ENCODE data around the gene PCCA. TPM values are rescaled to one million over a fixed set of nuclear protein-coding genes. Genes with fewer than 3 reads are reported as not detected.

The PCCA gene
- total and polyA plus RNA-seq, 8 donors: 31.4 to 140 (median 77.0) TPM

- 30 to 82% (median 71%) methylated on average over 2 of the region's 2 CpGs for WGBS, 5 donors
- Histone ChIP-seq H3K9me3 (no peaks in the 10 kb centered on the region), H3K4me1 (peaks cover 0 to 23% (median 0%) of the 10 kb centered on the region in 4 donors), H3K27me3 (no peaks in the 10 kb centered on the region), H3K36me3 (peaks cover 0 to 39% (median 25%) of the 10 kb centered on the region in 4 donors), H3K27ac (no peak overlapping the region), H3K4me3 (no peak overlapping the region)
- intact Hi-C loops (cut with DNase I; ENCODE audit: low total_unique reads): no loop called here
- TF ChIP-seq CTCF (IDR thresholded peaks at IDR 0.05) (no peak), POLR2A (IDR thresholded peaks at IDR 0.05) (no peak), POLR2AphosphoS5 (IDR thresholded peaks at IDR 0.05) (no peak), EP300 (IDR thresholded peaks at IDR 0.05) (no peak)
- no peak for DNase-seq
Measured at GRCh38 chr13:100208626-100209025, 119.7 kb downstream of the PCCA start.

DNA sequence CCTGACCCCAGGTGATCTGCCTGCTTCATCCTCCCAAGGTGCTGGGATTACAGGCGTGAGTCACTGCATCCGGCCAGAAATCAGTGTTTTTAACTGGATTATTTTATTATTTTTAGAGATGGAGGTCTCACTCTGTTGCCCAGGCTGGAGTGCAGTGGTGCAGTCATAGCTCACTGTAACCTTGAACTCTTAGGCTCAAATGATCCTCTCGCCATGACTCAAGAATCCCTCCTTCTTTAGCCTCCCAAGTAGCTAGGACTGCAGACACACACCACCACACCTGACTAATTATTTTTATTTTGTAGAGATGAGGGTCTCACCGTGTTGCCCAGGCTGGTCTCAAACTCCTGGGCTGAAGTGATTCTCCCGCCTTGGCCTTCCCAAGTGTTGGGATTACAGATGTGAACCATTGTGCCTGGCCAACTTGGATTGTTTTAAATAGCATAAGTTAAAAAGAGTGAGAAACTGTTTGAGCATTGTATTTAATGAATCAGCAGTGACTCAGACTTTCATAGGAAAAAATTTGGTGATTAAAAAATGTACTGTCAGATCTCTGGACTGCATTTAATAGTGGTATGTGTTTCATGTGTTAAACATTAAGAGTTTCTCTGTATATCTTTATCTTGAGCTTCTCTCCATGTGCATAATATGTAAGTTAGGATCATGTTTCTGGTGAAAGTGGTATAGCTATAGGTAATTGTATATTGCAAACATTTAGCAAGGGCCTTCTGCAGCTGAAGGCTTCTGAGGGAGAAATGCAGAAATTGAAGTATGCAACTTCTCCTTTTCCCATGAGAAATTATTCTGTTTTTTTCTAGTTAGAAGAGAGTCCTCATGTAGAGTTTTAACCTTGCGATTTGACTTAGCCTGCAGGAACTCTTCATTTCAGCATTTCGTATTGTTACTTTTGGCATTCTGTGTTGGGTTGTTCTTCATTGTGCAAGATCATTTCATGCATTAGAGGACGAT is 121.2 kb downstream of the PCCA start:
- Histone ChIP-seq H3K9me3 (no peaks in the 10 kb centered on the region), H3K4me1 (peaks cover 0 to 17% (median 0%) of the 10 kb centered on the region in 4 donors), H3K36me3 (peaks cover 0 to 48% (median 31%) of the 10 kb centered on the region in 4 donors), H3K27me3 (no peaks in the 10 kb centered on the region), H3K4me3 (no peak overlapping the region), H3K27ac (no peak overlapping the region)
- no peak for DNase-seq
- 86 to 94% (median 88%) methylated on average over 8 of the region's 8 CpGs for WGBS, 5 donors
- no peak for TF ChIP-seq POLR2AphosphoS5 (IDR thresholded peaks at IDR 0.05)
- TF ChIP-seq POLR2A (IDR thresholded peaks at IDR 0.05): no peak
- TF ChIP-seq EP300 (IDR thresholded peaks at IDR 0.05): no peak
- TF ChIP-seq CTCF (IDR thresholded peaks at IDR 0.05): no peak
- intact Hi-C loops (cut with DNase I; ENCODE audit: low total_unique reads): no loop called here

DNA sequence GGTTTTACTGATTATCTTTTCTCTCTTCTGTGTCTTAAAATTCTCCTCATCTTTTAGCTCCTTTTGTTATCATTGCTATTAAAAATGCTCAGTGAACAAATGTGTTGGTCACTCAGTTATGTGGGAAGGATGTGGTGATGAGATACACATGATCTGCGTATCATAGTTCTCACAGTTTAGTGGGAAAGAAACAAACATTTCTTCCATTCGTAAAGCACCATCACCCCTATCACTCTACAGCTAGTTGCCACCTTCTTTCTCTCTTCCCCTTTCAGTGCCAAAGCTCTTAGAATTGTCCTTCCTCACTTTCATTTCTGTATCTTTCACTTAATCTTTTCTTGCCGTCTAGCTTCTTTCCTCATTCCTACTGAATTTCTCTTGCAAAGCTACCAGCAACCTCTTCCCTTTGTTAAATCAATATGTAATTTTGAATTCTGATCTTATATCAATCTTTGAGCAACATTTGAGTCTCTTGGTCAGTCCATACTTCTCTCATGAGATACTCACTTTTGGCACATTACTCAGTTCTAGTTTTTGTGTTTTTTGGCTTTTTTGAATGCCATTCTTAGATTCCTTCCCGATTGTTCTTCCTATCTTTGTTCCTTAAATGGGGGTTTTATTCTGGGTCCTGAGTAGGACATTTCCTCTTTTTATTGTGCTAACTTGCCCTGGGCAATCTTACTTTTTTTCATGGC is 122.3 kb downstream of the PCCA start:
- Histone ChIP-seq H3K4me3 (no peak overlapping the region), H3K4me1 (peaks cover 0 to 17% (median 0%) of the 10 kb centered on the region in 4 donors), H3K9me3 (no peaks in the 10 kb centered on the region), H3K36me3 (peaks cover 0 to 56% (median 35%) of the 10 kb centered on the region in 4 donors), H3K27me3 (no peaks in the 10 kb centered on the region), H3K27ac (no peak overlapping the region)
- intact Hi-C loops (cut with DNase I; ENCODE audit: low total_unique reads): no loop called here
- TF ChIP-seq POLR2A (IDR thresholded peaks at IDR 0.05) (no peak), POLR2AphosphoS5 (IDR thresholded peaks at IDR 0.05) (no peak), CTCF (IDR thresholded peaks at IDR 0.05) (no peak), EP300 (IDR thresholded peaks at IDR 0.05) (no peak)
- no peak for DNase-seq
- 82 to 91% (median 86%) methylated on average over 4 of the region's 4 CpGs for WGBS, 5 donors

DNA sequence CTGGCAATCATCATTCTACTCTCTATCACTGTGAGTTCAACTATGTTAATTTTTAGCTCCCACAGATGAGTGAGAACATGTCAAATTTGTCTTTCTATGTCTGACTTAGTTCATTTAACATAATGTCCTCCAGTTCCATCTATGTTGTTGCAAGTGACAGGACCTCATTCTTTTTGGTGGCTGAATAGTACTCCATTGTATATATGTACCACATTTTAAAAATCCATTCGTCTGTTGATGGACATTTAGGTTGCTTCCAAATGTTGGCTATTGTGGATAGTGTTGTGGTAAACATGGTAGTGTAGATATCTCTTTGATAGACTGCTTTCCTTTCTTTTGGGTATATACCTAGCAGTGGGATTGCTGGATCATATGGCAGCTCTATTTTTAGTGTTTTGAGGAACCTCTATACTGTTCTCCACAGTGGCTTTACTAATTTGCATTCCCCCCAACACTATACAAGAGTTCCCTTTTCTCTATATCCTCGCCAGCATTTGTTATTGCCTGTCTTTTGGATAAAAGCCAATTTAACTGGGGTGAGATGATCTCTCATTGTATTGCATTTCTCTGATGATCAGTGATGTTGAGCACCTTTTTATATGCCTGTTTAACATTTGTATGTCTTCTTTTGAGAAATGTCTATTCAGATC is 124.1 kb downstream of the PCCA start:
- Histone ChIP-seq H3K36me3 (peaks cover 0 to 64% (median 43%) of the 10 kb centered on the region in 4 donors), H3K27me3 (no peaks in the 10 kb centered on the region), H3K4me3 (no peak overlapping the region), H3K4me1 (peaks cover 0 to 17% (median 0%) of the 10 kb centered on the region in 4 donors), H3K9me3 (no peaks in the 10 kb centered on the region), H3K27ac (no peak overlapping the region)
- TF ChIP-seq POLR2A (IDR thresholded peaks at IDR 0.05): no peak
- no peak for TF ChIP-seq POLR2AphosphoS5 (IDR thresholded peaks at IDR 0.05)
- intact Hi-C loops (cut with DNase I; ENCODE audit: low total_unique reads): no loop called here
- DNase-seq: no peak
- 75 to 97% (median 93%) methylated on average over 2 of the region's 2 CpGs for WGBS, 5 donors
